Left renal cortex interstitium (tissue), 4 donors: ENCODE results near the gene TNN. TPM values are rescaled to one million over a fixed set of nuclear protein-coding genes. Genes with fewer than 3 reads are reported as not detected.
"Not testable (repeated sequence)": the region's sequence is repeated elsewhere in the genome, so short reads cannot be mapped to it uniquely, and the experiment has no call there.

Experiments used
- DNase-seq, 4 donors: peaks; one replicate each; pipeline ENCODE4 v3.0.0-alpha.2; 2013; ENCODE audit warnings: low read depth in 4 of 4, low spot score in 2 of 4, missing footprints in 1 of 4
- polyA plus RNA-seq, 4 donors: library from polyadenylated mRNA; unstranded; fragments of 120-200 nt; gene quantifications; one replicate each; pipeline ENCODE4 v1.2.1, GENCODE V29; 2013; ENCODE audit not compliant: insufficient read length in 4 of 4

TNN gene
- polyA plus RNA-seq, 4 donors = 2.4 to 3.0 (median 2.9) TPM

GRCh38 chr1:175102166-175102565, 34.5 kb downstream of the TNN start:
- DNase-seq = not testable (repeated sequence)

- DNase-seq = not testable (repeated sequence)
Measured at GRCh38 chr1:175106536-175106935, 38.9 kb downstream of the TNN start.

- not testable (repeated sequence) for DNase-seq
Measured at GRCh38 chr1:175108331-175108820, 40.7 kb downstream of the TNN start.

- no peak for DNase-seq
Measured at GRCh38 chr1:175114996-175115395, 47.4 kb downstream of the TNN start.

GRCh38 chr1:175116210-175116798, 48.7 kb downstream of the TNN start:
- no peak for DNase-seq

- DNase-seq = no peak
Measured at GRCh38 chr1:175116903-175117302, 49.3 kb downstream of the TNN start.

- no peak for DNase-seq
Measured at GRCh38 chr1:175118375-175119367, 51.0 kb downstream of the TNN start.

GRCh38 chr1:175120511-175120910, 52.9 kb downstream of the TNN start:
- no peak for DNase-seq

- no peak for DNase-seq
Measured at GRCh38 chr1:175124861-175125260, 57.2 kb downstream of the TNN start.

- DNase-seq = no peak
Measured at GRCh38 chr1:175126347-175126746, 58.7 kb downstream of the TNN start.

- DNase-seq = no peak
Measured at GRCh38 chr1:175127565-175127964, 59.9 kb downstream of the TNN start.

- no peak for DNase-seq
Measured at GRCh38 chr1:175128523-175128922, 60.9 kb downstream of the TNN start.

- no peak for DNase-seq
Measured at GRCh38 chr1:175129182-175129581, 61.5 kb downstream of the TNN start.

- DNase-seq = no peak
Measured at GRCh38 chr1:175129644-175129996, 62.0 kb downstream of the TNN start.

GRCh38 chr1:175129997-175130648, 62.5 kb downstream of the TNN start:
- DNase-seq = no peak

GRCh38 chr1:175130649-175131045, 63.0 kb downstream of the TNN start:
- no peak for DNase-seq

- no peak for DNase-seq
Measured at GRCh38 chr1:175131095-175131494, 63.5 kb downstream of the TNN start.

- no peak for DNase-seq
Measured at GRCh38 chr1:175132436-175132835, 64.8 kb downstream of the TNN start.

- no peak for DNase-seq
Measured at GRCh38 chr1:175133673-175134435, 66.2 kb downstream of the TNN start.

- DNase-seq = no peak
Measured at GRCh38 chr1:175134500-175134899, 66.9 kb downstream of the TNN start.

- DNase-seq = no peak
Measured at GRCh38 chr1:175136246-175136645, 68.6 kb downstream of the TNN start.
